SK-N-SH treated with all-trans-retinoic acid at 6 μM for 48 hours (cell line): ENCODE results near the gene DHX30.

Experiments used
- ATAC-seq: fragments of 200-7000 bp; cut with Tn5 transposase; 3 replicates; pipeline ENCODE4 v1.9.1; 2020; ENCODE audit warnings: mild to moderate bottlenecking, moderate library complexity
- ARNTL ChIP-seq: fragments of 450-650 bp; formaldehyde crosslinking; IDR thresholded peaks from 2 replicates; pipeline ENCODE4 v1.5.0; 2020; ENCODE audit warnings: low read depth, mild to moderate bottlenecking, moderate library complexity, borderline replicate concordance
- CREB5 ChIP-seq: fragments of 250-450 bp; sonication (Bioruptor Pico); IDR thresholded peaks from 2 replicates; pipeline ENCODE4 v1.5.1; 2020; ENCODE audit warnings: low read depth, mild to moderate bottlenecking, moderate library complexity
- CSDC2 ChIP-seq: fragments of 250-450 bp; sonication (Bioruptor Pico); IDR thresholded peaks from 2 replicates; pipeline ENCODE4 v1.5.0; 2020; ENCODE audit warnings: mild to moderate bottlenecking, moderate library complexity
- ESRRG ChIP-seq: fragments of 250-450 bp; sonication (Bioruptor Pico); IDR thresholded peaks from 2 replicates; pipeline ENCODE4 v1.6.1; 2021; ENCODE audit warnings: mild to moderate bottlenecking
- GLIS3 ChIP-seq: fragments of 250-450 bp; sonication (Bioruptor Pico); IDR thresholded peaks from 2 replicates; pipeline ENCODE4 v1.5.0; 2020; ENCODE audit warnings: mild to moderate bottlenecking, moderate library complexity
- ISL1 ChIP-seq: fragments of 250-450 bp; sonication (Bioruptor Pico); IDR thresholded peaks from 2 replicates; pipeline ENCODE4 v2.1.2; 2022; ENCODE audit warnings: mild to moderate bottlenecking, moderate library complexity
- OSR1 ChIP-seq: fragments of 250-450 bp; sonication (Bioruptor Pico); IDR thresholded peaks from 2 replicates; pipeline ENCODE4 v1.8.0; 2022; ENCODE audit warnings: moderate library complexity, mild to moderate bottlenecking, inconsistent platforms
- PATZ1 ChIP-seq: fragments of 250-450 bp; sonication (Bioruptor Pico); IDR thresholded peaks from 2 replicates; pipeline ENCODE4 v1.8.0; 2020; ENCODE audit warnings: mild to moderate bottlenecking, moderate library complexity, borderline replicate concordance
- POU6F1 ChIP-seq: fragments of 250-450 bp; sonication (Bioruptor Pico); IDR thresholded peaks from 2 replicates; pipeline ENCODE4 v1.8.0; 2021; ENCODE audit warnings: low read depth, mild to moderate bottlenecking, moderate library complexity, borderline replicate concordance
- PPARA ChIP-seq: fragments of 250-450 bp; sonication (Bioruptor Pico); IDR thresholded peaks from 2 replicates; pipeline ENCODE4 v1.5.0; 2020; ENCODE audit warnings: mild to moderate bottlenecking, borderline replicate concordance
- RARB ChIP-seq: fragments of 250-450 bp; sonication (Bioruptor Pico); IDR thresholded peaks from 2 replicates; pipeline ENCODE4 v1.8.0; 2021; ENCODE audit warnings: mild to moderate bottlenecking, moderate library complexity
- SNAI2 ChIP-seq: fragments of 250-450 bp; sonication (Bioruptor Pico); IDR thresholded peaks from 2 replicates; pipeline ENCODE4 v1.5.0; 2020; ENCODE audit warnings: mild to moderate bottlenecking, moderate library complexity
- TCF4 ChIP-seq: fragments of 250-450 bp; sonication (Bioruptor Pico); IDR thresholded peaks from 2 replicates; pipeline ENCODE4 v1.8.0; 2021; ENCODE audit warnings: mild to moderate bottlenecking, moderate library complexity, borderline replicate concordance
- TOX ChIP-seq: fragments of 250-450 bp; sonication (Bioruptor Pico); IDR thresholded peaks from 2 replicates; pipeline ENCODE4 v1.8.0; 2021; ENCODE audit warnings: mild to moderate bottlenecking, moderate library complexity, borderline replicate concordance
- TSHZ2 ChIP-seq: fragments of 250-450 bp; sonication (Bioruptor Pico); IDR thresholded peaks from 2 replicates; pipeline ENCODE4 v1.5.0; 2020; ENCODE audit warnings: mild to moderate bottlenecking, moderate library complexity
- ZFP30 ChIP-seq: fragments of 450-650 bp; formaldehyde crosslinking; IDR thresholded peaks from 2 replicates; pipeline ENCODE4 v1.5.0; 2022; ENCODE audit warnings: mild to moderate bottlenecking, moderate library complexity
- ZNF565 ChIP-seq: fragments of 450-650 bp; formaldehyde crosslinking; conservative IDR thresholded peaks from 2 replicates; pipeline ENCODE4 v1.5.0; 2020; ENCODE audit warnings: low read depth, mild to moderate bottlenecking, moderate library complexity
- ZNF70 ChIP-seq: fragments of 450-650 bp; formaldehyde crosslinking; IDR thresholded peaks from 2 replicates; pipeline ENCODE4 v1.5.0; 2020; ENCODE audit warnings: mild to moderate bottlenecking, moderate library complexity
- ZNF8 ChIP-seq: fragments of 450-650 bp; formaldehyde crosslinking; IDR thresholded peaks from 2 replicates; pipeline ENCODE4 v1.5.0; 2020; ENCODE audit warnings: mild to moderate bottlenecking, moderate library complexity

Gene DHX30

GRCh38 chr3:47868306-47868705, 65.4 kb downstream of the DHX30 start:
- no peak for TF ChIP-seq ZNF565
- no peak for TF ChIP-seq ARNTL (CRISPR knock-in tag)
- no peak for TF ChIP-seq ZNF8 (CRISPR knock-in tag)
- no peak for TF ChIP-seq RARB (CRISPR knock-in tag)
- no peak for TF ChIP-seq TOX (CRISPR knock-in tag)
- no peak for TF ChIP-seq PATZ1 (CRISPR knock-in tag)
- no peak for TF ChIP-seq POU6F1 (CRISPR knock-in tag)
- TF ChIP-seq ISL1 (CRISPR knock-in tag), result no peak
- no peak for TF ChIP-seq OSR1 (CRISPR knock-in tag)
- TF ChIP-seq GLIS3 (CRISPR knock-in tag), result no peak
- TF ChIP-seq ZNF70 (CRISPR knock-in tag), result no peak
- no peak for TF ChIP-seq SNAI2 (CRISPR knock-in tag)
- no peak for TF ChIP-seq CSDC2 (CRISPR knock-in tag)
- no peak for TF ChIP-seq TSHZ2 (CRISPR knock-in tag)
- TF ChIP-seq CREB5 (CRISPR knock-in tag), result no peak
- no peak for TF ChIP-seq ZFP30
- no peak for ATAC-seq

- ATAC-seq, result no peak
- TF ChIP-seq TSHZ2 (CRISPR knock-in tag) (no peak), ZNF565 (no peak), ZNF70 (CRISPR knock-in tag) (no peak), CREB5 (CRISPR knock-in tag) (no peak), ISL1 (CRISPR knock-in tag) (no peak), OSR1 (CRISPR knock-in tag) (no peak), PPARA (CRISPR knock-in tag) (no peak), TCF4 (CRISPR knock-in tag) (no peak), PATZ1 (CRISPR knock-in tag) (no peak), CSDC2 (CRISPR knock-in tag) (no peak), TOX (CRISPR knock-in tag) (no peak), ZNF8 (CRISPR knock-in tag) (no peak), SNAI2 (CRISPR knock-in tag) (no peak), ESRRG (CRISPR knock-in tag) (no peak)
Measured at GRCh38 chr3:47870156-47870555, 67.2 kb downstream of the DHX30 start.
